Measurements from ENCODE around the gene ZNF84.

GRCh38 chr12:133081159-133081780 is 44.0 kb downstream of the ZNF84 start:
- TF ChIP-seq CTCF (conservative IDR thresholded peaks at IDR 0.05; ENCODE audit: low read length) (no peak), EZH2phosphoT487 (IDR thresholded peaks at IDR 0.05; ENCODE audit: borderline replicate concordance, low read depth, low read length) (no peak)

All from OCI-LY7 (cell line).